ENCODE data around the gene FOXN4. TPM values are rescaled to one million over a fixed set of nuclear protein-coding genes. Genes with fewer than 3 reads are reported as not detected.
A peak's percentile ranks its signal among the peaks of the same experiment; 100 is the strongest.

FOXN4 gene
- total and polyA plus RNA-seq, 2 of the 13 experiments (the other 11 are each of a cell fraction or from before 2014, with no cell fraction given): 0.11 TPM; not detected in 1

- TF ChIP-seq AHDC1 (CRISPR knock-in tag; IDR thresholded peaks at IDR 0.05; ENCODE audit: borderline replicate concordance) (no peak), YEATS4 (CRISPR knock-in tag; IDR thresholded peaks at IDR 0.05; ENCODE audit: borderline replicate concordance) (no peak), ZFP41 (CRISPR knock-in tag; IDR thresholded peaks at IDR 0.05; ENCODE audit: borderline replicate concordance) (no peak), ETV6 (CRISPR knock-in tag; conservative IDR thresholded peaks at IDR 0.05) (no peak), ZNF773 (CRISPR knock-in tag; IDR thresholded peaks at IDR 0.05; ENCODE audit: borderline replicate concordance) (no peak), ZNF263 (CRISPR knock-in tag; IDR thresholded peaks at IDR 0.05) (peak; percentile 47; the same call in 1 of the 2 replicates), ZNF883 (CRISPR knock-in tag; IDR thresholded peaks at IDR 0.05; ENCODE audit: not compliant biosample characterization) (peak; percentile 26), TBX2 (CRISPR knock-in tag; IDR thresholded peaks at IDR 0.05; ENCODE audit: borderline replicate concordance) (no peak), ZNF512B (CRISPR knock-in tag; IDR thresholded peaks at IDR 0.05; ENCODE audit: borderline replicate concordance) (no peak), ZNF318 (CRISPR knock-in tag; IDR thresholded peaks at IDR 0.05) (no peak), KDM5B (CRISPR knock-in tag; IDR thresholded peaks at IDR 0.05; ENCODE audit: borderline replicate concordance) (0 out of 2 replicates have a peak, but pooled peaks have one; percentile 20)
Measured at GRCh38 chr12:109291521-109292341, 17.4 kb downstream of the FOXN4 start (continued).
